Keratinocyte (primary cell): Measurements from ENCODE around the gene KIDINS220.

ENCODE experiments used
- EZH2 ChIP-seq: IDR thresholded peaks from one replicate; pipeline ENCODE4 v1.6.1; 2012; ENCODE audit warnings: inconsistent platforms, mild to moderate bottlenecking, low read length, moderate library complexity
- TF ChIP-seq, protein P1 (sequence below), 3 experiments: IDR thresholded peaks in 1 of 3; conservative IDR thresholded peaks in 1 of 3; optimal IDR thresholded peaks in 1 of 3; 2 replicates in 2 of 3; 3 replicates in 1 of 3; pipeline versions ENCODE3 to v1.5.1; 2011; ENCODE audit warnings: low read length in 3 of 3, mild to moderate bottlenecking in 3 of 3, moderate library complexity in 2 of 3, control low read depth in 1 of 3, inconsistent platforms in 1 of 3; ENCODE audit not compliant: insufficient read depth in 2 of 3; ENCODE audit errors: extremely low read depth in 1 of 3

DNA sequence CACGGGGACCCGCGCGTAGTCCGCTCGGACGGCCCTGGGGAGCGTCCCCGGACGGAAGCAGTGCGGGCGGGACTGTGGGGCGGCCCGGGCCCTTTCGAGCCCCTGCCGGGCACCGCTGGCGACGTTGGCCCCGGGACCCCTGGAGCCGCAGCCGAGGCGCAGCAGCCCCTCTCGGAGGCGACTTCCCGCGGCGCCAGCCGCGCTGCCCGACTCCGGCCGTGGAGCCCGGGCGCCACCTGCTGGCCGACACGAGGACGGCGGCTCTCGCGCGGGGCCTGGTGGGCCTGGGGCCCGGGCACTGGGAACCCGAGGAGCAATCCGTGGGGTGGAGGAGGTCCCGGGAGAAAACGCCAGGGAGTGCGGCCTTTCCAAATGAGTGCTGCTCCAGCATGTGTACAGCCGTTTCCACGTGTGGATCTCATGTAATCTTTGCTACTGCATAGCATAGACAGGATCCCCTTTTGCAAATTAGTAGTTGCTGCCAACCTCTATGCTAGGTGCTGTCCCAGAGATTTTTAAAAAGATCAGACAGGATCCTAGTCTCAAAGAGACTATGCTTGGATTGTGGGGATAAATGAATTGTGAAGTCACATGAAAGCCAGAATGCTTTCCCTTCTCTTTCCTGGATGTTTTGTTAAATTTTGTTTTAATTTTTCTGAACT, 151.6 kb downstream of the KIDINS220 start:
- TF ChIP-seq, protein P1, sequence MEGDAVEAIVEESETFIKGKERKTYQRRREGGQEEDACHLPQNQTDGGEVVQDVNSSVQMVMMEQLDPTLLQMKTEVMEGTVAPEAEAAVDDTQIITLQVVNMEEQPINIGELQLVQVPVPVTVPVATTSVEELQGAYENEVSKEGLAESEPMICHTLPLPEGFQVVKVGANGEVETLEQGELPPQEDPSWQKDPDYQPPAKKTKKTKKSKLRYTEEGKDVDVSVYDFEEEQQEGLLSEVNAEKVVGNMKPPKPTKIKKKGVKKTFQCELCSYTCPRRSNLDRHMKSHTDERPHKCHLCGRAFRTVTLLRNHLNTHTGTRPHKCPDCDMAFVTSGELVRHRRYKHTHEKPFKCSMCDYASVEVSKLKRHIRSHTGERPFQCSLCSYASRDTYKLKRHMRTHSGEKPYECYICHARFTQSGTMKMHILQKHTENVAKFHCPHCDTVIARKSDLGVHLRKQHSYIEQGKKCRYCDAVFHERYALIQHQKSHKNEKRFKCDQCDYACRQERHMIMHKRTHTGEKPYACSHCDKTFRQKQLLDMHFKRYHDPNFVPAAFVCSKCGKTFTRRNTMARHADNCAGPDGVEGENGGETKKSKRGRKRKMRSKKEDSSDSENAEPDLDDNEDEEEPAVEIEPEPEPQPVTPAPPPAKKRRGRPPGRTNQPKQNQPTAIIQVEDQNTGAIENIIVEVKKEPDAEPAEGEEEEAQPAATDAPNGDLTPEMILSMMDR (optimal IDR thresholded peaks at IDR 0.05 in 1 of 3, IDR thresholded peaks at IDR 0.05 in 1 of 3, conservative IDR thresholded peaks at IDR 0.05 in 1 of 3; ENCODE audit: extremely low read depth in 1 of 3, insufficient read depth in 2 of 3, low read length in 3 of 3): peak; percentile 76 to 84 (median 77)
- TF ChIP-seq EZH2: no peak
